Lower leg skin (tissue), 4 donors: ENCODE measurements around the gene TM4SF18. TPM values are rescaled to one million over a fixed set of nuclear protein-coding genes. Genes with fewer than 3 reads are reported as not detected.
"Not testable (repeated sequence)": the region's sequence is repeated elsewhere in the genome, so short reads cannot be mapped to it uniquely, and the experiment has no call there.

ENCODE experiments used
- DNase-seq, 2 donors: peaks; one replicate each; pipeline ENCODE4 v3.0.0-alpha.2; 2019; ENCODE audit warnings: low spot score in 2 of 2
- H3K4me3 ChIP-seq: fragments of 200-600 bp; sonication (generic); 2 replicates; pipeline ENCODE4 v1.5.1; 2017; ENCODE audit warnings: mild to moderate bottlenecking, low read depth; ENCODE audit not compliant: poor library complexity, severe bottlenecking
- CTCF ChIP-seq, 3 donors: fragments of 450-650 bp; IDR thresholded peaks; one replicate each; pipeline ENCODE4 v1.5.1; 2016; ENCODE audit warnings: antibody characterized with exemption in 3 of 3, mild to moderate bottlenecking in 3 of 3, moderate library complexity in 2 of 3
- POLR2A ChIP-seq, 2 donors: fragments of 450-650 bp; IDR thresholded peaks; one replicate each; pipeline ENCODE4 v1.6.1; 2016 to 2017; ENCODE audit warnings: antibody characterized with exemption in 2 of 2, mild to moderate bottlenecking in 1 of 2, moderate library complexity in 1 of 2
- WGBS, 2 donors: methylation state at CpG; one replicate each; pipeline ENCODE4 v1.1.5; 2018; 5-methylcytosine and 5-hydroxymethylcytosine counted together
- intact Hi-C: fragments of 100-400 bp; cut with DNase I; formaldehyde crosslinking; loops from one replicate; pipeline ENCODE4 v1.15.0; 2023; ENCODE audit warnings: low total_unique reads
- total RNA-seq, 4 donors: library from RNA; depleted of rRNA; stranded (reverse); fragments of >200 nt; gene quantifications; one replicate each; pipeline ENCODE4 v1.1.0, GENCODE V29; 2016

TM4SF18 gene
- total RNA-seq, 4 donors from 2014 or later = 1.3 to 4.9 (median 3.0) TPM

GRCh38 chr3:149352556-149352955 is 19.1 kb upstream of the TM4SF18 start:
- no peak for DNase-seq
- TF ChIP-seq POLR2A (IDR thresholded peaks at IDR 0.05) = no peak
- TF ChIP-seq CTCF (IDR thresholded peaks at IDR 0.05) = peak in 1 of 3 donors; percentile 55
- 52 to 54% methylated on average over 7 of the region's 7 CpGs for WGBS, 2 donors
- H3K4me3 ChIP-seq = no peak overlapping the region
- intact Hi-C loops = no loop called here

GRCh38 chr3:149343951-149344350 is 10.5 kb upstream of the TM4SF18 start:
- 83 to 88% methylated on average over 4 of the region's 4 CpGs for WGBS, 2 donors
- no peak overlapping the region for H3K4me3 ChIP-seq
- TF ChIP-seq CTCF (IDR thresholded peaks at IDR 0.05) (no peak), POLR2A (IDR thresholded peaks at IDR 0.05) (no peak)
- no peak for DNase-seq
- intact Hi-C loops = no loop called here

DNA sequence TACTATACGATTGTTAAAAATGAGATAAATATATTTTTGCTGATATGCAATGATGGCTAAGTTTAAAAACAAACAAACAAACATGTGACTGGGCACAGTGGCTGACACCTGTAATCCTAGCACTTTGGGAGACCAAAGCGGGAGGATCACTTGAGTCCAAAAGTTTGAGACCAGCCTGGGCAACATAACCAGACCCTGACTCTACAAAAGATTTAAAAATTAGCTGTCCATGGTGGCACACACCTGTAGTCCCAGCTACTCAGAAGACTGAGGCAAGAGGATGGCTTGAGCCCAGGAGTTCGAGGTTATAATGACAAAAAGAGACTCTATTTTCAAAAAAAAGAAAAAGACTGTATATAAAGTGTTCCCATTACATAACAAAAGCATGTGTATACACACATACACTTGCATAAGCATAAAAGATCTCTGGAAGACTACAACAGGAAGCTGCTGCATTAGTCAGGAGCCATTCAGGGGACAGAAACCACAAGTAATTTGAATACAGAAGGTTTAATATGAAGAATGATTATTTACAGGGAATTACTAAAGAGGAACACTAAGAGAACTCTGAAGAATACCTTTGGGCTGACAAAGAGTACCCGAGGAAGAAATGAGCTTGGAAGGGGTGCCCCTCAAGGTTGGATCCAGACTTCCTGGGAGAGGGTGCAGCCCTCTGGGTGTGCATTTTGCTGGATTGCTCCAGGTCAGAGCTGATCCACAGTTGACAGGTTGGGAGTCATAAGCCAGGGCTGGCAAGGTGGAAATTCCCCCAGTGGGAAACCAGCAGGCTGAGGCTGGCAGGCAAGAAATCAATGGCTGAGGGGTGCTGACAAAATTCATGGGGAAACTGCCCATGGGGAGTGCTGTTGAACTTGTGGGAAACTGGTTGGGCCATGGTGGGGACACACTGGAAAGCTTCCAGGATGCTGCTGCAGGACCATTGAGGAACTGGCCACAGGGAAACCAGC is 9.3 kb upstream of the TM4SF18 start:
- TF ChIP-seq CTCF (IDR thresholded peaks at IDR 0.05) (no peak), POLR2A (IDR thresholded peaks at IDR 0.05) (no peak)
- H3K4me3 ChIP-seq = no peak overlapping the region
- intact Hi-C loops = no loop called here
- no peak for DNase-seq
- WGBS, 2 donors = 59 to 71% methylated on average over 4 of the region's 4 CpGs

DNA sequence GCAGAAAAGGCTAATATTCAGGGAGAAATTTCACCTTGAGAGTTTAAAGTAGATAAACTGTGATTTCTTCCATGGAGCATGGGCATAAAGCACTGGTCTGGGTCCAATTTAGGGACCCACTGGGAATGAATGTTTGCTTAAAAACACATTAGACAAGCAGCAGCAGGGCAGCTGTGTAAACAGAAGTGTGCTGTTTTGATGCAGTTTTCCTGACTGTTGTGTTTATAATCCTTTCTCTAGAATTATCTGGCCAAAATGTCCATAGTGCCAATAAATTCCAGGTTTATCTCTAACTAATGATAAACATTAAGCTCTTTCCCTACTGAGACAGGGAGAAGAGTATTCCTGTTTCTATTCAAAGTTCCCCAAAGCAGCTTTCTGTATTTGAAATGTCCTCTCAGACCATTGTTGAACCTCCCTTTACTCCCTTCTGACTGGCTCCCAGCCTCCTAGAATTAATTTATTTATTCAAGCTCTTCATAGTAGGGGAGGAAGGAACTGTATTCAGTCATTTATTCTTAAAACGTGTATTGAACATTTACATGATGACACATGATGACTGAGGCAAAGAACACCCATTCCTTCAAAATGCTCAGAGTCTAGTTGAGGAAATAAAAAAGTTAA is 7.0 kb upstream of the TM4SF18 start:
- TF ChIP-seq CTCF (IDR thresholded peaks at IDR 0.05) (no peak), POLR2A (IDR thresholded peaks at IDR 0.05) (no peak)
- 18 to 33% methylated on average over 1 of the region's 1 CpG for WGBS, 2 donors
- no peak overlapping the region for H3K4me3 ChIP-seq
- intact Hi-C loops = no loop called here
- DNase-seq = no peak

GRCh38 chr3:149339931-149340309 is 6.5 kb upstream of the TM4SF18 start:
- peak; percentile 80 to 93 for DNase-seq
- H3K4me3 ChIP-seq = no peak overlapping the region
- intact Hi-C loops = no loop called here
- no peak for TF ChIP-seq POLR2A (IDR thresholded peaks at IDR 0.05)
- WGBS, 2 donors = 5 to 9% methylated on average over 5 of the region's 5 CpGs

DNA sequence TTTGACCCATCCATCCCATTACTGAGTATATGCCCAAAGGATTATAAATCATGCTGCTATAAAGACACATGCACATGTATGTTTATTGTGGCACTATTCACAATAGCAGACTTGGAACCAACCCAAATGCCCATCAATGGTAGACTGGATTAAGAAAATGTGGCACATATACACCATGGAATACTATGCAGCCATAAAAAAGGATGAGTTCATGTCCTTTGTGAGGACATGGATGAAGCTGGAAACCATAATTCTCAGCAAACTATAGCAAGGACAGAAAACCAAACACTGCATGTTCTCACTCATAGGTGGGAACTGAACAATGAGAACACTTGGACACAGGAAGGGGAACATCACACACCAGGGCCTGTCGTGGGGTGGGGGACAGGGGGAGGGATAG is 4.0 kb upstream of the TM4SF18 start:
- 86 to 94% methylated on average over 1 of the region's 1 CpG for WGBS, 2 donors
- intact Hi-C loops, DNase-seq: not testable (repeated sequence)

More for the DNA sequence above, 4.0 kb upstream of the TM4SF18 start:
- H3K4me3 ChIP-seq = not testable (repeated sequence)
